NCI-H82 treated with DMSO at 0.1 percent for 48 hours (cell line): ENCODE results near the gene C19orf53.
"Not testable (repeated sequence)": the region's sequence is repeated elsewhere in the genome, so short reads cannot be mapped to it uniquely, and the experiment has no call there.

ENCODE experiments used
- DNase-seq: peaks from one replicate; lab custom pipeline; 2025; ENCODE audit not compliant: unreplicated experiment; lab: John Stamatoyannopoulos, UW

C19orf53 gene

GRCh38 chr19:13763265-13763664 is 11.0 kb upstream of the C19orf53 start:
- DNase-seq = no peak

GRCh38 chr19:13764101-13764807 is 10.0 kb upstream of the C19orf53 start, which contains the start of gene MRI1:
MRI1 (plus strand) TSS chr19:13764522; CDS start chr19:13764589, 67 bp downstream.
- DNase-seq = peak; percentile 70

GRCh38 chr19:13764821-13765394 is 9.3 kb upstream of the C19orf53 start:
- DNase-seq = no peak

DNA sequence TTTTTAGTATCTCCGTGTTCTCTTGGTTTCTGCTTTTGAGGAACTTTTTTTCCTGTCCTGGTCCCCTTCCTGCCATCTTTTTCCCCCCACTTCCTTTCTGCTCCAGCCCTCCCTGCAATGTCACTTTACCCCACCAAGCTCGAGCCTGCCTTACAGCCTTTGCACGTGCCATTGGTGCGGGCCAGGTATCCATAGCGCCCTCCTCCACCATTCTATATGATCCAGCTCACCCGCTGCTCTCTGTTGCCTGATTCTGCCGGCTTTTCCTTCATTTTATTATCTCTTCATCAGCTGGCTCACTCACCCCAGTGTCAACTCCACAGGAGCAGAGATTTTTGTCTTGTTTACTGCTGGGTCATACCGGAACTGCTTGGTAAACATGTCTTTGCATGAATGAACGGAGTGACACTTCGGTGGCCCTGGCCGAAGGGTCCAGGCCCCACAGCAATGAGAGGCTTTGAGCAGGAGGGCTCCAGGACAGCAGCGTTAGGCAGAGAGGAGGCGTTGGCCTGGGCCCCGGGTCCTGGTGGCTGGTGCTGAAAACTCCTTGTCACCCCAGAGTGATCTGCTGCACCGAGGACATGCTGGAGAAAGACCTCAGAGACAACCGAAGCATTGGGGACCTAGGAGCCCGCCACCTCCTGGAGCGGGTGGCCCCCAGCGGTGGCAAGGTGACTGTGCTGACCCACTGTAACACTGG is 8.7 kb upstream of the C19orf53 start:
- no peak for DNase-seq

DNA sequence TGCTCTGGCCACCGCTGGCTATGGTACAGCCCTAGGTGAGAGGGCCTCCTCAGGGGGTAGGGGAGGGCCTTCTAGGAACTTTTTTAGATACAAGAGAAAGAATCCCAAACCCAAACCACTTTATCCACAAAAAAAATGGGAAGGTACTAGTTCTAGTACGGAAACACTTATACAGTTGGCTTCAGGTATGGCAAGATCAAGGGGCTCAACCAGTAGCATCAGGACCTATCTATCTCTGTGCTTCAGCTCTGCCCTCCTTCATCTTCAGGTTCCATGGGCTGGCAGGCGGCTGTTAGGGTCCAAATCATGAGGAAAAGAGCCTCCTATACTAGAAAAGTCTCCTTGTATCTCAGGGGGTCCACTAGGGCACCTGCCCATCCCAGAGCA is 8.2 kb upstream of the C19orf53 start:
- no peak for DNase-seq

GRCh38 chr19:13768510-13768909 is 5.7 kb upstream of the C19orf53 start:
- DNase-seq = no peak

- DNase-seq = no peak
These were observed 4.1 kb upstream of the C19orf53 start for GRCh38 chr19:13770013-13770635.

GRCh38 chr19:13778398-13778797 is 4.1 kb downstream of the C19orf53 start:
- no peak for DNase-seq

DNA sequence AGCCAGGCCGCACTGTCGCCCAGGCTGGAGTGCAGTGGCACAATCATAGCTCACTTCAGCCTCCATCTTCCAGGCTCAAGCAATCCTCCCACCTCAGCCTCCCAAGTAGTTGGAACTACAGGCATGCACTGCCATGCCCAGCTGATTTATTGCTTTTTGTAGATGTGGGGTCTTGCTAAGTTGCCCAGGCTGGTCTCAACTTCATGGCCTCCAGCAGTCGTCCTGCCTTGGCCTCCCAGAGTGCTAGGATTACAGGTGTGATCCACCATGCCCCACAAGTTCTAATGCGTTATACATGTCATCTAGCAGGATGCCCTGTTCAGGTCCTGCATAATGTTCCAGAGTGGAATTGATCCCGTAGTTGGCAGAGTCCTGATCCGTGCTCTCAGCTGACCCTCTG is 4.6 kb downstream of the C19orf53 start:
- no peak for DNase-seq

GRCh38 chr19:13779794-13780193 is 5.5 kb downstream of the C19orf53 start:
- not testable (repeated sequence) for DNase-seq

DNA sequence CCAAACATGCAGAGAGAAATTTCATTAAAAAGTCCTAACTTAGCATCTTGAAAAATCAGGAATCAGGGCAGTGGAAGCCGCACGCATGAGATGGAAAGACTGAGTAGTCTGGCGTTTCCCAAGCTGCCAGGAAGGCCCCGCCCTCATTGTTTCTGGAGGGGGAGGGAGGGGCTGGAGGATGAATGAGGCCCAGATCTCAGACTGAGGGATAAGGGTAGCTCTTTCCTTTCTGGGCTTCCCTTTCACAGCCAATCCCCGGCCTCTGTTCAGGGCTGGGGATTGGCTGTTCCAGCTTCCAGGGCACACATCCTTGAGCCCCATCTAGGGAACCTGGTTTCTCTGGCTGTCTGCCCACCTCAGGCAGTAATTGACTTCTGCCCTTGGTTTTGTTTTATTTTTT is 7.3 kb downstream of the C19orf53 start:
- DNase-seq = peak; percentile 85

GRCh38 chr19:13782537-13782936 is 8.3 kb downstream of the C19orf53 start:
- DNase-seq = no peak

- no peak for DNase-seq
These were observed 9.6 kb downstream of the C19orf53 start for GRCh38 chr19:13783565-13784500.

DNA sequence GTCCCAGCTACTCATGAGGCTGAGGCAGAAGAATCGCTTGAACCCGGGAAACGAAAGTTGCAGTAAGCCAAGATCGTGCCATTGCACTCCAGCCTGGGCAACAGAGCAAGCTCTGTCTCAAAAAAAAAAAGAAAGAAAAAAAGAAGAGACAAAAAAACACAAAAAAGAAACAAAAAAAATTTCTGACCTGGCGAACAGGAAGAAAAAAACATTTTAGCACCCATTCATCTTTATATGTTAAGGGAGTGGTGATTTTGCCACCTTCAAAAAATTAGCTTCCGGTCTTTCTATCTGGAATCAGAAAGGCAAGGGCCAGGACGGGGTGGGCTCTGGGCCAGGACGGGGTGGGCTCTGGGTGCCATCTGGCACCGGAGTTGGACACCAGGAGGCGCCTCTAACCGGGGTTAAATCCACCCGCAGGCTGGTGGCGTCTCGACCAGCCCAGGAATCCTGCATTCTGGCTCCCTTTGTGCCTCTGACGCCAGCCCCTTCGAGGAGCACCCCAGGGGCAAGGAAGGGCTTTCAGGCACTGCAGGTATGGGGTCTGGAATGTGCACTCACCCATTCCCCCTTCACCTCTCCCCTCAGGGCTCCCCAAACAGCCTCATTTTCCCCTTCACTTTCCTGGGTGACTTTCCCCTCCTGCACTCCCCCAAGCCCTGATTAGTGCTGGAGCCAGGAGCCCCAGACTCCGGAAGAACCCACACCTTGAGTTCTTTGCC is 10.6 kb downstream of the C19orf53 start:
- DNase-seq = peak; percentile 31

GRCh38 chr19:13788991-13789390 is 14.7 kb downstream of the C19orf53 start:
- no peak for DNase-seq

DNA sequence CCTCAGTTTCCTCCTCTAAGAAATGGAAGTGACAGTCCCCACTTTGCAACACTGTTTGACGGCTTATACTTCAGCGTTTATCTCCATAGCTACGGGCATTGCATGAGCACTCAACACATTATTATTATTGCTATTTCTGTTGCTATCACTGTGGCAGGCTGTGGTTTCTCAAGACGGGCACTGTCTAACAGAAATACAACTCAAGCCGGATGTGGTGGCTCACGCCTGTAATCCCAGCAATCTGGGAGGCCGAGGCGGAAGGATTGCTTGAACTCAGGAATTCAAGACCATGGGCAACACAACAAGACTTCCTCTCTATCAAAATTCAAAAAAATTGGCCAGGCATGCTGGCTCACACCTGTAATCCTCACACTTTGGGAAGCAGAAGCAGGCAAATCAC is 16.1 kb downstream of the C19orf53 start:
- DNase-seq = no peak

DNA sequence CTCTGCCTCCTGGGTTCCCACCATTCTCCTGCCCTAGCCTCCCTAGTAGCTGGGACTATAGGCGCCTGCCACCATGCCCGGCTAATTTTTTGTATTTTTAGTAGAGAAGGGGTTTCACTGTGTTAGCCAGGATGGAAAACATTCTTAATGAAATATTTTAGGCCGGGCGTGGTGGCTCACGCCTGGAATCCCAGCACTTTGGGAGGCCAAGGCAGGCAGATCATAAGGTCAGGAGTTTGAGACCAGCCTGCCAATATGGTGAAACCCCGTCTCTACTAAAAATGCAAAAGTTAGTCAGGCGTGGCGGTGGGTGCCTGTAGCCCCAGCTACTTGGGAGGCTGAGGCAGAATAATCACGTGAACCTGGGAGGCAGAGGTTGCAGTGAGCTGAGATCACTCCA is 19.1 kb downstream of the C19orf53 start:
- not testable (repeated sequence) for DNase-seq

GRCh38 chr19:13794398-13794756 is 20.1 kb downstream of the C19orf53 start:
- no peak for DNase-seq

DNA sequence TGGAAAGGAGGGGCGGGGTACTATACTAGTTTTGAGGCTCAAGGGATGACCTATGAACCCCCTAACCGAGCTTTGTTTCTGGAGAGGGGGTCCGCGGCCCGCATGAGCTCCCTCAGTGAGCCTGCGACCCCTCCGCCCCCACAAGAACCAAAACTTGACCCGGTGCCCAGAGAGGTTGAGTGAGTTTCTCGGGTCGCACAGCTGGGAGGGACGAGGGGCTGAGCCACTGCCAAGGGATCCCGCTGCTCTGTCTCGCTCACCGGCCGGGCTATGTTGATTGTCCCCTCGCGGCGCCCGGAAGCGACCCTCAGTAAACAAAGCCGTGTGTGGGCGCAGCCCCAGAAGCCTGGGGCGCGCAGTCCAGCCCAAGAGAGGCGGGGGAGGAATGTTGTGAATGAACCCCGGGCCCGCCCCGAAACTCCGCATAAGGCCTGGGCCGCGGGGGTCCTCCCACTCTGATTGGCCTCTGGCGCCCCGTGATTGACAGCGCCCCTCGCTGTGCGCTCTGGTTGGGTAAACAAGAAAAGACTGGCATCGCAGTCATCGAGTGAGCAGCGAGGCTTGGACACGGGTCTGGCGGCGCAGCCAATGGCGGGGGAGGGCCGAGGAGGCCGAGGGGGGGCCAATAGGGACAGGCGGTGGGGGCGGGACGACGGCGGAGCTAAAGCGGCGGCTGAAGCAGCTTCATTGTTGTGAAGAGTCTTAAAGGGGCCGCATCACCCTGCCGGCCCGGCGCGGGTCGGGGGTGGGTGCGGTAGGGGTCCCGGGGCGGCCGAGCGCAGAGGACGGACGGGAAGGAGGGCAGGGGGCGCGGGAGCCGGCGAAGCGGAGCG is 20.7 kb downstream of the C19orf53 start, which contains the start of gene ZSWIM4:
Gene ZSWIM4, plus strand, starts transcription at position 687 of the 833 bp plus-strand sequence. CDS start 206 bp downstream, outside the sequence.
- DNase-seq = peak; percentile 99
